Gastrocnemius medialis (tissue), 4 donors: ENCODE data around the gene RTL5. TPM values are rescaled to one million over a fixed set of nuclear protein-coding genes. Genes with fewer than 3 reads are reported as not detected.

Experiments used
- ATAC-seq, 2 donors: fragments of 150-250 bp; one replicate each; pipeline ENCODE4 v1.9.1; 2016
- DNase-seq, 2 donors: peaks; one replicate each; pipeline ENCODE4 v3.0.0-alpha.2; 2019
- H3K27ac ChIP-seq, 4 donors: fragments of 200-600 bp; sonication (generic); 1 replicate in 1 of 4; 2 replicates in 3 of 4; pipeline ENCODE4 v1.5.1; 2016 to 2018; ENCODE audit warnings: mild to moderate bottlenecking in 2 of 4, moderate library complexity in 1 of 4
- H3K27me3 ChIP-seq, 3 donors: fragments of 200-600 bp; sonication (generic) in 2 of 3; 1 replicate in 1 of 3; 2 replicates in 2 of 3; pipeline versions ENCODE4 v1.5.1 to v1.6.0; 2016 to 2019; ENCODE audit warnings: mild to moderate bottlenecking in 1 of 3, moderate library complexity in 1 of 3
- H3K36me3 ChIP-seq, 2 donors: fragments of 200-600 bp; sonication (generic) in 1 of 2; one replicate each; pipeline ENCODE4 v1.5.1; 2017 to 2018
- H3K4me1 ChIP-seq, 2 donors: fragments of 200-600 bp; sonication (generic) in 1 of 2; one replicate each; pipeline ENCODE4 v1.5.1; 2016 to 2017; ENCODE audit warnings: mild to moderate bottlenecking in 2 of 2
- H3K4me3 ChIP-seq, 4 donors: fragments of 200-600 bp; sonication (generic) in 3 of 4; 1 replicate in 1 of 4; 2 replicates in 3 of 4; pipeline ENCODE4 v1.5.1; 2016 to 2019; ENCODE audit warnings: mild to moderate bottlenecking in 2 of 4
- H3K9me3 ChIP-seq, 3 donors: fragments of 200-600 bp; sonication (generic) in 2 of 3; 1 replicate in 1 of 3; 2 replicates in 2 of 3; pipeline ENCODE4 v1.5.1; 2016 to 2019
- CTCF ChIP-seq, 5 experiments: fragments of 450-650 bp in 3 of 5; fragments of 200-600 bp in 2 of 5; sonication (generic) in 2 of 5; IDR thresholded peaks in 4 of 5; conservative IDR thresholded peaks in 1 of 5; 1 replicate in 4 of 5; 2 replicates in 1 of 5; pipeline ENCODE4 v1.5.1; 2016 to 2019; ENCODE audit warnings: antibody characterized with exemption in 5 of 5, mild to moderate bottlenecking in 3 of 5, moderate library complexity in 3 of 5
- POLR2A ChIP-seq, 2 donors: fragments of 450-650 bp; IDR thresholded peaks; one replicate each; pipeline ENCODE4 v1.6.1; 2017; ENCODE audit warnings: antibody characterized with exemption in 2 of 2, mild to moderate bottlenecking in 2 of 2, moderate library complexity in 2 of 2
- in situ Hi-C, 4 donors: fragments of 200-750 bp; cut with MboI; loops; one replicate each; pipeline versions ENCODE4 v1.15.0 to v1.8.0; 2017; ENCODE audit warnings: low sequenced_read_pairs in 4 of 4
- intact Hi-C: fragments of 100-400 bp; cut with DNase I; formaldehyde crosslinking; loops from one replicate; pipeline ENCODE4 v1.15.1; 2023; ENCODE audit warnings: low total_unique reads
- total RNA-seq, 4 donors: library from RNA; depleted of rRNA; stranded (reverse); fragments of >200 nt; gene quantifications; one replicate each; pipeline versions ENCODE4 v1.1.0 to v1.2.3, GENCODE V29; 2016

RTL5 gene
- total RNA-seq, 4 donors from 2014 or later = 0.44 to 0.71 (median 0.50) TPM

- Histone ChIP-seq H3K36me3 (no peaks in the 10 kb centered on the region), H3K9me3 (no peaks in the 10 kb centered on the region), H3K4me1 (no peaks in the 10 kb centered on the region), H3K27ac (no peak overlapping the region), H3K4me3 (no peak overlapping the region), H3K27me3 (peaks cover 0 to 7% (median under 1%) of the 10 kb centered on the region in 3 donors)
- ATAC-seq = no peak
- intact Hi-C loops = no loop called here
- in situ Hi-C loops = no loop called here
- TF ChIP-seq POLR2A (IDR thresholded peaks at IDR 0.05) (no peak), CTCF (IDR thresholded peaks at IDR 0.05 in 4 of 5, conservative IDR thresholded peaks at IDR 0.05 in 1 of 5) (no peak)
- DNase-seq = no peak
Observed at GRCh38 chrX:72139538-72139937, 7.8 kb upstream of the RTL5 start.

- Histone ChIP-seq H3K36me3 (no peaks in the 10 kb centered on the region), H3K27ac (no peak overlapping the region), H3K9me3 (no peaks in the 10 kb centered on the region), H3K27me3 (peaks cover 0 to 21% (median 7%) of the 10 kb centered on the region in 3 donors), H3K4me1 (no peaks in the 10 kb centered on the region), H3K4me3 (no peak overlapping the region)
- intact Hi-C loops (no loop called here), in situ Hi-C loops (no loop called here)
- no peak for TF ChIP-seq CTCF (IDR thresholded peaks at IDR 0.05 in 4 of 5, conservative IDR thresholded peaks at IDR 0.05 in 1 of 5)
- TF ChIP-seq POLR2A (IDR thresholded peaks at IDR 0.05) = no peak
- ATAC-seq (no peak), DNase-seq (no peak)
Observed at GRCh38 chrX:72137846-72138495, 6.3 kb upstream of the RTL5 start.

- ATAC-seq = no peak
- intact Hi-C loops (no loop called here), in situ Hi-C loops (no loop called here)
- Histone ChIP-seq H3K36me3 (no peaks in the 10 kb centered on the region), H3K27ac (no peak overlapping the region), H3K4me3 (no peak overlapping the region), H3K27me3 (peaks cover 0 to 38% (median 22%) of the 10 kb centered on the region in 3 donors), H3K4me1 (no peaks in the 10 kb centered on the region), H3K9me3 (no peaks in the 10 kb centered on the region)
- TF ChIP-seq CTCF (IDR thresholded peaks at IDR 0.05 in 4 of 5, conservative IDR thresholded peaks at IDR 0.05 in 1 of 5) (no peak), POLR2A (IDR thresholded peaks at IDR 0.05) (no peak)
- DNase-seq = no peak
Observed at GRCh38 chrX:72133851-72134546, 2.3 kb upstream of the RTL5 start.

- Histone ChIP-seq H3K4me3 (peak overlapping the region in 2 of 4 donors; percentile 45 to 54), H3K36me3 (no peaks in the 10 kb centered on the region), H3K27me3 (peaks cover 0 to 41% (median 22%) of the 10 kb centered on the region in 3 donors), H3K9me3 (no peaks in the 10 kb centered on the region), H3K27ac (no peak overlapping the region), H3K4me1 (no peaks in the 10 kb centered on the region)
- no peak for ATAC-seq
- intact Hi-C loops (no loop called here), in situ Hi-C loops (no loop called here)
- no peak for DNase-seq
- TF ChIP-seq POLR2A (IDR thresholded peaks at IDR 0.05) (no peak), CTCF (IDR thresholded peaks at IDR 0.05 in 4 of 5, conservative IDR thresholded peaks at IDR 0.05 in 1 of 5) (no peak)
Observed at GRCh38 chrX:72132456-72132855, 741 bp upstream of the RTL5 start.
